ENCODE results near the gene LRRC61.

GRCh38 chr7:150313870-150314269, 9.3 kb upstream of the LRRC61 start:
- TF ChIP-seq CTCF (conservative IDR thresholded peaks at IDR 0.05; ENCODE audit: low read depth, low read length) (no peak), EZH2 (IDR thresholded peaks at IDR 0.05; ENCODE audit: borderline replicate concordance, low read depth, low read length, poor library complexity, severe bottlenecking) (no peak)
